GM12891 (cell line): ENCODE measurements around the gene DFFB.

Source experiments
- POLR2A ChIP-seq: IDR thresholded peaks from 2 replicates; pipeline ENCODE4 v1.6.1; 2011; ENCODE audit warnings: low read depth, low read length, control low read depth
- POLR2AphosphoS5 ChIP-seq: IDR thresholded peaks from 2 replicates; pipeline ENCODE4 v1.6.1; 2011; ENCODE audit warnings: low read depth, low read length, control low read depth
- TAF1 ChIP-seq: IDR thresholded peaks from 2 replicates; pipeline ENCODE4 v1.6.1; 2011; ENCODE audit warnings: low read depth, low read length, control low read depth

GRCh38 chr1:3910857-3911845 lies 53.9 kb downstream of the DFFB start:
- TF ChIP-seq TAF1: no peak
- TF ChIP-seq POLR2A: no peak
- no peak for TF ChIP-seq POLR2AphosphoS5
